Endothelial cell of umbilical vein (primary cell): ENCODE results near the gene GCH1.

Source experiments
- CTCF ChIP-seq, 2 donors: IDR thresholded peaks; 1 replicate in 1 of 2; 2 replicates in 1 of 2; pipeline ENCODE4 v1.5.1; 2011; ENCODE audit warnings: low read length in 2 of 2, mild to moderate bottlenecking in 2 of 2, moderate library complexity in 2 of 2, control low read depth in 1 of 2, inconsistent platforms in 1 of 2, low read depth in 1 of 2; ENCODE audit not compliant: insufficient read depth in 1 of 2; ENCODE audit errors: extremely low read depth in 1 of 2
- EZH2 ChIP-seq: IDR thresholded peaks from 2 replicates; pipeline ENCODE4 v1.6.1; 2012; ENCODE audit warnings: borderline replicate concordance, low read depth, mild to moderate bottlenecking, moderate library complexity, low read length, inconsistent platforms; ENCODE audit not compliant: severe bottlenecking
- MAX ChIP-seq: IDR thresholded peaks from 2 replicates; pipeline ENCODE4 v1.6.1; 2011; ENCODE audit not compliant: insufficient read depth, insufficient read length
- POLR2A ChIP-seq: IDR thresholded peaks from 2 replicates; pipeline ENCODE4 v1.6.1; 2012; ENCODE audit warnings: low read depth, mild to moderate bottlenecking, control low read depth, low read length
- POLR2AphosphoS5 ChIP-seq: IDR thresholded peaks from 2 replicates; pipeline ENCODE4 v1.6.1; 2012; ENCODE audit warnings: low read depth, mild to moderate bottlenecking, control low read depth, low read length, moderate library complexity; ENCODE audit not compliant: insufficient read depth

GRCh38 chr14:54834081-54834480, 68.5 kb downstream of the GCH1 start:
- TF ChIP-seq CTCF (IDR thresholded peaks at IDR 0.05; ENCODE audit: extremely low read depth in 1 of 2, insufficient read depth in 1 of 2, low read depth in 1 of 2, low read length in 2 of 2) (no peak), MAX (no peak), EZH2 (no peak), POLR2AphosphoS5 (no peak), POLR2A (no peak)
